Natural killer cell treated with Interleukin-12 subunit alpha and Interleukin-12 subunit beta and Interleukin-15 and Interleukin-18, amount 100 ng/mL, for 72 hours (primary cell): Measurements from ENCODE around the gene CFTR. TPM values are rescaled to one million over a fixed set of nuclear protein-coding genes. Genes with fewer than 3 reads are reported as not detected.

ENCODE experiments used
- ATAC-seq, 2 donors: fragments of 150-1000 bp; cut with Tn5 transposase in 1 of 2; sonication (Bioruptor Pico), chemical (Tn5 transposase) in 1 of 2; 2 replicates each; pipeline ENCODE4 v1.10.0; 2021
- DNase-seq: peaks from one replicate; pipeline ENCODE4 v3.0.0; 2022; ENCODE audit warnings: low spot score
- H3K27ac Mint-ChIP-seq, 2 donors: 1 replicate in 1 of 2; 2 replicates in 1 of 2; pipeline ENCODE4 v1.8.0; 2022; ENCODE audit warnings: mixed read lengths in 2 of 2, mild to moderate bottlenecking in 1 of 2, moderate library complexity in 1 of 2
- H3K27me3 Mint-ChIP-seq, 2 donors: 1 replicate in 1 of 2; 2 replicates in 1 of 2; pipeline ENCODE4 v1.8.0; 2022; ENCODE audit warnings: mixed read lengths in 2 of 2
- H3K36me3 Mint-ChIP-seq: one replicate; pipeline ENCODE4 v1.8.0; 2022; ENCODE audit warnings: mixed read lengths
- H3K4me1 Mint-ChIP-seq, 2 donors: 1 replicate in 1 of 2; 2 replicates in 1 of 2; pipeline ENCODE4 v1.8.0; 2022; ENCODE audit warnings: low read depth in 2 of 2, mixed read lengths in 2 of 2, mild to moderate bottlenecking in 1 of 2
- H3K4me3 Mint-ChIP-seq: one replicate; pipeline ENCODE4 v1.8.0; 2022; ENCODE audit warnings: mixed read lengths
- H3K9me3 Mint-ChIP-seq: 2 replicates; pipeline ENCODE4 v1.8.0; 2022; ENCODE audit warnings: mixed read lengths
- total RNA-seq, 2 donors: library from RNA; stranded (reverse); gene quantifications; one replicate each; pipeline ENCODE4 v1.2.3, GENCODE V29; 2022

Gene CFTR
- total RNA-seq, 2 donors from 2014 or later: not detected

DNA sequence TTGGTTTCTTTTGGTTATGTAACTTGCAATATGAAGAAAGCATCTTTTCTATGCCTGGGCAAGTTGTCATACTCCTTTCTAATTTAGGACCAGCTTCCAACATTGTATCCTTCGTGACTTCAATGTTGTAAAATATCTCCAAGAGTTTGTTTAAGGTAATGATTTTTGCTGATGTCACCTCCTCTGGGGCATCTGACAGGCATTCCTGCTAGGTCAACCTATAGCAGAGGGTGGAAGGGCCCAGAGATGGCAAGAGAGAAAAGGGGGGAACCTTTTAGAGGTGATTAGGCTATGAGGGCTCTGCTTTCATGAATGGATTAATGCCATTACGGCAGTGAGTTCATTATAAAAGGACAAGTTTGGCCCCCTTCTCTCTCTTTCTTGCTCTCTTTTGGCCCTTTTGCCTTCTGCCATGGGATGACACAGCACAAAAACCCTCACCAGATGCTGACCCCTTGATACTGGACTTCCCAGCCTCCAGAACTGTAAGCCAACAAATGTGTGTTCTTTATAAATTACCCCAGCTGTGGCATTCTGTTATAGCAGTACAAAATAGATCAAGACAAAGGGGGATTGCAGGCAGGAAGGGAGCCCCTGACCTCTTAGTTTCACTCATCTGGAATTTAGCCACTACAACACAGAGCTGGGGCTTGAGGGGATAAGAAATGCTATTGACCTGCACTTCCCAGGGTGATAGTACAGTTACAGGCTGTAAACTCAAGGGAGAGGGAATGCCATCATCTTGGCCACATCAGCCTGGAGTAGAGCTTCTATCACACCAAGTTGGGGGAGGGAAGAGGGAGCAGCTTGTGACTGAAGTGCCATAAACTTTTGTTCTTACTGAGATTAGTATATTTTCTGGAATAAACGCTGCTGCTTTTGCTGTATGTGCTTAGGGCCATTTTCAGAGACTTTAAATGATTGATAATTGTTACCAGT is 195.9 kb downstream of the CFTR start:
- ATAC-seq (no peak), DNase-seq (no peak)
- no peak overlapping the region for H3K27ac Mint-ChIP-seq
- no peaks in the 10 kb centered on the region for H3K27me3 Mint-ChIP-seq
- no peaks in the 10 kb centered on the region for H3K9me3 Mint-ChIP-seq
- no peaks in the 10 kb centered on the region for H3K4me1 Mint-ChIP-seq
- no peak overlapping the region for H3K4me3 Mint-ChIP-seq
- H3K36me3 Mint-ChIP-seq: no peaks in the 10 kb centered on the region

DNA sequence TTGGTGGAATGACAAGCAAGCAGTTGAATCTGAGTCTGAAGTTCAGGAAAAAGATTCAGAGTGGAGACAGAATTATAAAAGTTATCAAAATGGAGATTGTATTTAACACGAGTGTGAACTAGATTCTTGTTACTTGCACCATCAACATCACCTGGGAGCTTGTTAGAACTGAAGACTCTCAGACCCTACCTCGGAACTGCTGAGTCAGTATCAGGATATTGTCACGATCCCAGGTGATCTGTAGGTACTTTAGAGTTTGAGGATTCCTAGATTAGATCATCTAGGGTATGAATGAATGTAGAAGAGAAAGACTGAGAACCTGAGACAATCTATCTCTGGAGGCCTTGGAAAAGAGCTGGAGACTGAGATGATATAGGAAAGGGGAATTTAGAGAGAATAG is 199.3 kb downstream of the CFTR start:
- Mint-ChIP-seq H3K27me3 (no peaks in the 10 kb centered on the region), H3K27ac (no peak overlapping the region), H3K36me3 (no peaks in the 10 kb centered on the region), H3K9me3 (no peaks in the 10 kb centered on the region), H3K4me3 (no peak overlapping the region), H3K4me1 (no peaks in the 10 kb centered on the region)
- DNase-seq (no peak), ATAC-seq (no peak)

GRCh38 chr7:117682681-117683385 is 203.0 kb downstream of the CFTR start:
- Mint-ChIP-seq H3K27ac (no peak overlapping the region), H3K9me3 (no peaks in the 10 kb centered on the region), H3K27me3 (no peaks in the 10 kb centered on the region), H3K4me1 (no peaks in the 10 kb centered on the region), H3K36me3 (no peaks in the 10 kb centered on the region), H3K4me3 (no peak overlapping the region)
- ATAC-seq (no peak), DNase-seq (no peak)

GRCh38 chr7:117683430-117684175 is 203.8 kb downstream of the CFTR start:
- Mint-ChIP-seq H3K27ac (no peak overlapping the region), H3K36me3 (no peaks in the 10 kb centered on the region), H3K9me3 (no peaks in the 10 kb centered on the region), H3K4me3 (no peak overlapping the region), H3K4me1 (no peaks in the 10 kb centered on the region), H3K27me3 (no peaks in the 10 kb centered on the region)
- ATAC-seq: no peak
- no peak for DNase-seq

GRCh38 chr7:117685795-117686194 is 206.0 kb downstream of the CFTR start:
- no peaks in the 10 kb centered on the region for H3K4me1 Mint-ChIP-seq
- no peak for ATAC-seq
- no peak overlapping the region for H3K27ac Mint-ChIP-seq
- no peak overlapping the region for H3K4me3 Mint-ChIP-seq
- no peak for DNase-seq
- peaks cover 11% of the 10 kb centered on the region for H3K9me3 Mint-ChIP-seq
- no peaks in the 10 kb centered on the region for H3K27me3 Mint-ChIP-seq
- H3K36me3 Mint-ChIP-seq: no peaks in the 10 kb centered on the region

GRCh38 chr7:117686311-117686935 is 206.6 kb downstream of the CFTR start:
- Mint-ChIP-seq H3K27ac (no peak overlapping the region), H3K4me1 (no peaks in the 10 kb centered on the region), H3K27me3 (no peaks in the 10 kb centered on the region), H3K9me3 (peaks cover 11% of the 10 kb centered on the region), H3K4me3 (no peak overlapping the region), H3K36me3 (no peaks in the 10 kb centered on the region)
- ATAC-seq (no peak), DNase-seq (no peak)

DNA sequence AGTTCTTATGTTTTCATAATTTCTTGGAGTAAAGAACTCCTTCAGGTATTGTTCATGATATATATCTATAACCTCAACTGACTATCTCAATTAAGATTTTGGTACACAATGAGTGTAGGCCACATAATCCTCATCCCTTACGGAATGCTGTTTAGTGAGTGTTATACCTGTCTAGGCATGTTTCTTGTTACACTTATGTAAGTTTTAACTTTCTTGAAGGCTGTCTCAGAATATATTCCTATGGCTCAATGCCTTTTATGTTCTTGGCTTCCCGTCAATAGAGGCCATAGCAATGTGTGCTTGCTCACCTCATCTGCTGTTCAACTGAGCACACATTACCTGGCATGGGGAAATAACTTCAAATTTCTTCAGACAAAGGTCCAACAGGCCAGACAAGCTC is 208.3 kb downstream of the CFTR start:
- H3K4me1 Mint-ChIP-seq: no peaks in the 10 kb centered on the region
- DNase-seq (no peak), ATAC-seq (no peak)
- H3K27me3 Mint-ChIP-seq: no peaks in the 10 kb centered on the region
- no peaks in the 10 kb centered on the region for H3K36me3 Mint-ChIP-seq
- H3K4me3 Mint-ChIP-seq: no peak overlapping the region
- H3K27ac Mint-ChIP-seq: no peak overlapping the region
- H3K9me3 Mint-ChIP-seq: peaks cover 15% of the 10 kb centered on the region

DNA sequence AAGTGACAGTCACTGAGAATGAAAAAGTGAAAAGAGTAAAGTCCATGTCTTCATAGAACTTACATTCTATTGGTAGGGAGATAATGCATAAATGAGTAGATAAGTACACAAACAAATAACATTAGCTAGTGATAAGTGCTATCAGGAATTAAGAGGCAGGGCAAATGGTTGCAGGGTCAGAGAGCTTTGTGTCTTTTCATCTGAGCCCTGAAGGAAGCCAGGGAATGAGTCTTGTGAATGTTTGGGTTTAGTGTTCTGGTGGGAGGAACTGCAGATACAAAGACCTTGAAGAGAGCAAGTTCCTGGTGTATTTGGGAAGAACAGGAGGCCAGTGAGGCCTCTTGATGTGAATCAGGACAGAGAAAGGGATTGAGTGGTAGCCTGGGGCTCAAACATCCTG is 209.6 kb downstream of the CFTR start:
- no peak overlapping the region for H3K4me3 Mint-ChIP-seq
- ATAC-seq (no peak), DNase-seq (no peak)
- H3K27ac Mint-ChIP-seq: no peak overlapping the region
- H3K4me1 Mint-ChIP-seq: no peaks in the 10 kb centered on the region
- H3K9me3 Mint-ChIP-seq: peaks cover 19% of the 10 kb centered on the region
- no peaks in the 10 kb centered on the region for H3K27me3 Mint-ChIP-seq
- no peaks in the 10 kb centered on the region for H3K36me3 Mint-ChIP-seq

DNA sequence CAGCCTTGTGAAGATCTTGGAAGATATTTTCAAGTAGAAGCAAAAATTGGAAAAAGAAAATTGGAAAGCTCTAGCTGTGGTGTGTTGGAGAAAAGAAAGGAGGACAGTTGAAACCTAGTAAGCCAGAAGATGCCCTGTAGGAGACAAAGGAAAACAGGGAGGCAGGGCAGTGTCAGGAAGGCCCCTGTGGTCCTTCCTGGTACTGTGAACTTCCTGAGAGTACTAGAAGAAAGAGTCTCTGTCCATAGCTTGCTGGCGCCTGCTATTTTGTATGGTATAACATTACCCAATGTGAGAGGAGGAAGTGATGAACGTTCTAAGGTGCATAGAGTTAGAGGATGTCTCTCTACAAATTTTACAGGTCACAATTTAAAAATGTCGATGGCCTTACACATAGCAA is 210.3 kb downstream of the CFTR start:
- Mint-ChIP-seq H3K27me3 (no peaks in the 10 kb centered on the region), H3K9me3 (peaks cover 23% of the 10 kb centered on the region), H3K36me3 (no peaks in the 10 kb centered on the region), H3K4me3 (no peak overlapping the region), H3K4me1 (no peaks in the 10 kb centered on the region), H3K27ac (no peak overlapping the region)
- no peak for ATAC-seq
- no peak for DNase-seq

DNA sequence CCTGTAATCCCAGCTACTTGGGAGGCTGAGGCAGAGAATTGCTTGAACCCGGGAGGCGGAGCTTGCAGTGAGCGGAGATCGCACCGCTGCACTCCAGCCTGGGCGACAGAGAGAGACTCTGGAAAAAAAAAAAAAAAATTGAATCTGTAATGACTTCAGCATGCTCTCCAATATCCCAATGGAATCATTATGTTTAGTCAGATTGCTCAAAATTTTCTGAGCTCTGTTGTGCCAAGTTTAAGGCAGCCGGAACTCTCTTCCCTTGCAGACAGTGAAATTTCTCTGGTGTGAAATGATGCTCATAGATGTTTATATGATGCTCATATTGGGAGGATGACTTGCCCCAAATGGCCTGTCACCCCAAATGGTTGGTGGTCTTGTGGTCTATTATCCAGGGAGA is 212.5 kb downstream of the CFTR start:
- Mint-ChIP-seq H3K4me1 (no peaks in the 10 kb centered on the region), H3K36me3 (no peaks in the 10 kb centered on the region), H3K4me3 (no peak overlapping the region), H3K27me3 (no peaks in the 10 kb centered on the region), H3K27ac (no peak overlapping the region), H3K9me3 (peaks cover 24% of the 10 kb centered on the region)
- ATAC-seq (no peak), DNase-seq (no peak)

- Mint-ChIP-seq H3K4me1 (no peaks in the 10 kb centered on the region), H3K27ac (no peak overlapping the region), H3K36me3 (no peaks in the 10 kb centered on the region), H3K9me3 (peaks cover 9% of the 10 kb centered on the region), H3K27me3 (no peaks in the 10 kb centered on the region), H3K4me3 (no peak overlapping the region)
- no peak for ATAC-seq
- no peak for DNase-seq
Measured at GRCh38 chr7:117698018-117698417, 218.2 kb downstream of the CFTR start.

DNA sequence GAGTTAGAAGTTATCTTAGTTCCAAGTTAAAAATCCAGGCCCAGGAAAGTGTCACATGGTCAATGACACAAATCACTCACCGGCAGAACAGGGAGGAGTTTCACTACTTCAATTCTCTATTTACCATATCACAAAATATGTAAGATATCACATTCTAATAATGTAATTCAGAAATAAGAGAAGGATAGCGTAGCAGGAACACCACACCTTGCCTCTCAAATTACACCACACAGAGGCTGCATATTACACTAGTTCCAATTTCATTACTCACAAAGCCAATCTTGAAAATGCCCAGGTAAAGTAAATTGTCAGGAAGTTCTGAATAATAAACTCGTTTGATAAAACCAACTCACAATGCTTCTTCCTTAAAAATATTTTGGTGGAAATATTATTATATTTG is 224.2 kb downstream of the CFTR start:
- H3K36me3 Mint-ChIP-seq: no peaks in the 10 kb centered on the region
- ATAC-seq (no peak), DNase-seq (no peak)
- H3K4me1 Mint-ChIP-seq: no peaks in the 10 kb centered on the region
- no peaks in the 10 kb centered on the region for H3K27me3 Mint-ChIP-seq
- H3K27ac Mint-ChIP-seq: no peak overlapping the region
- no peaks in the 10 kb centered on the region for H3K9me3 Mint-ChIP-seq
- H3K4me3 Mint-ChIP-seq: no peak overlapping the region

- no peak for DNase-seq
- no peaks in the 10 kb centered on the region for H3K9me3 Mint-ChIP-seq
- no peak overlapping the region for H3K4me3 Mint-ChIP-seq
- no peaks in the 10 kb centered on the region for H3K4me1 Mint-ChIP-seq
- no peaks in the 10 kb centered on the region for H3K36me3 Mint-ChIP-seq
- no peaks in the 10 kb centered on the region for H3K27me3 Mint-ChIP-seq
- no peak for ATAC-seq
- no peak overlapping the region for H3K27ac Mint-ChIP-seq
Measured at GRCh38 chr7:117705630-117706029, 225.8 kb downstream of the CFTR start.
